SK-N-SH treated with all-trans-retinoic acid at 6 μM for 48 hours (cell line): ENCODE results near the gene PTPRT.

Experiments
- PPARA ChIP-seq: fragments of 250-450 bp; sonication (Bioruptor Pico); IDR thresholded peaks from 2 replicates; pipeline ENCODE4 v1.5.0; 2020; ENCODE audit warnings: mild to moderate bottlenecking, borderline replicate concordance
- TF ChIP-seq, protein P1 (sequence below): fragments of 250-450 bp; sonication (Bioruptor Pico); IDR thresholded peaks from 2 replicates; pipeline ENCODE4 v1.5.1; 2020; ENCODE audit warnings: low read depth, mild to moderate bottlenecking, moderate library complexity

DNA sequence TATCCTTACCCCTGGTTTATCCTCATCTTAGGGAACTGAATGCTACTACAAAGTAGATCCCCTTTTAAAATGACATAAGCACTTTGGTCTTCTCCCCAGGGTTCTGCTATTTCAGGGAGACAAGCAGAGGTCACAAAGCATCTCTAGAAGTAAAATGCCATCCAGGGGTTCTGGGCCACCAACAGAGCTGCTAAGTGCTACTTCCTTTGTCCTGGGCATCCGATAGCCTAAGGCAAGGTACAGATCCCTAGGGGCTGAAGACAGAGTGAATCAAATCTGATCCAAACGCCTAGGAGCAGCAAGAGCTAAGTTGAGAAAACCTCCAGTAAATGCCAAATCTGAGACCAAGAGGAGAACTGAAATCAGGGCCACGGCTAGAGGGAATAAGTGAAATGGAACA is 161.2 kb downstream of the PTPRT start:
- TF ChIP-seq PPARA (CRISPR knock-in tag), result no peak
- TF ChIP-seq, protein P1, sequence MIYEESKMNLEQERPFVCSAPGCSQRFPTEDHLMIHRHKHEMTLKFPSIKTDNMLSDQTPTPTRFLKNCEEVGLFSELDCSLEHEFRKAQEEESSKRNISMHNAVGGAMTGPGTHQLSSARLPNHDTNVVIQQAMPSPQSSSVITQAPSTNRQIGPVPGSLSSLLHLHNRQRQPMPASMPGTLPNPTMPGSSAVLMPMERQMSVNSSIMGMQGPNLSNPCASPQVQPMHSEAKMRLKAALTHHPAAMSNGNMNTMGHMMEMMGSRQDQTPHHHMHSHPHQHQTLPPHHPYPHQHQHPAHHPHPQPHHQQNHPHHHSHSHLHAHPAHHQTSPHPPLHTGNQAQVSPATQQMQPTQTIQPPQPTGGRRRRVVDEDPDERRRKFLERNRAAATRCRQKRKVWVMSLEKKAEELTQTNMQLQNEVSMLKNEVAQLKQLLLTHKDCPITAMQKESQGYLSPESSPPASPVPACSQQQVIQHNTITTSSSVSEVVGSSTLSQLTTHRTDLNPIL (CRISPR knock-in tag), result no peak
